Sigmoid colon (tissue), 7 donors: ENCODE data around the gene ABCA12. TPM values are rescaled to one million over a fixed set of nuclear protein-coding genes. Genes with fewer than 3 reads are reported as not detected.

Source experiments
- DNase-seq: peaks from one replicate; pipeline ENCODE4 v3.0.0-alpha.2; 2019
- H3K27ac ChIP-seq, 4 donors: fragments of 200-600 bp; sonication (generic); one replicate each; pipeline ENCODE4 v1.5.1; 2016 to 2019; ENCODE audit warnings: mild to moderate bottlenecking in 1 of 4
- H3K27me3 ChIP-seq, 3 donors: fragments of 200-600 bp; sonication (generic); one replicate each; pipeline ENCODE4 v1.5.1; 2019; ENCODE audit warnings: mild to moderate bottlenecking in 1 of 3
- H3K36me3 ChIP-seq, 4 donors: fragments of 200-600 bp; sonication (generic); one replicate each; pipeline ENCODE4 v1.5.1; 2016 to 2019
- H3K4me1 ChIP-seq, 4 donors: fragments of 200-600 bp; sonication (generic); one replicate each; pipeline ENCODE4 v1.5.1; 2017 to 2019
- H3K4me3 ChIP-seq, 4 donors: fragments of 200-600 bp; sonication (generic); one replicate each; pipeline ENCODE4 v1.5.1; 2017 to 2019; ENCODE audit warnings: mild to moderate bottlenecking in 2 of 4, moderate library complexity in 1 of 4
- H3K9me3 ChIP-seq, 4 donors: fragments of 200-600 bp in 3 of 4; sonication (generic) in 3 of 4; one replicate each; pipeline versions ENCODE4 v1.5.1 to v1.6.1; 2013 to 2019
- CTCF ChIP-seq, 4 experiments: fragments of 450-650 bp in 3 of 4; fragments of 200-600 bp in 1 of 4; IDR thresholded peaks; one replicate each; pipeline ENCODE4 v1.5.1; 2016 to 2019; ENCODE audit warnings: antibody characterized with exemption in 4 of 4, mild to moderate bottlenecking in 3 of 4, moderate library complexity in 2 of 4
- EP300 ChIP-seq, 4 donors: sonication (generic); formaldehyde crosslinking; IDR thresholded peaks; one replicate each; pipeline ENCODE4 v1.6.1; 2017; ENCODE audit warnings: antibody characterized with exemption in 4 of 4
- POLR2A ChIP-seq, 2 donors: fragments of 450-650 bp; IDR thresholded peaks; one replicate each; pipeline ENCODE4 v1.6.1; 2016; ENCODE audit warnings: antibody characterized with exemption in 2 of 2, mild to moderate bottlenecking in 2 of 2, moderate library complexity in 2 of 2
- POLR2AphosphoS5 ChIP-seq, 4 donors: sonication (generic); formaldehyde crosslinking; IDR thresholded peaks; one replicate each; pipeline ENCODE4 v1.6.1; 2017; ENCODE audit warnings: antibody characterized with exemption in 4 of 4
- WGBS, 2 donors: extraction: QIAGEN DNeasy Blood & Tissue Kit; methylation state at CpG; one replicate each; pipeline ENCODE4 v1.1.7; 2013; 5-methylcytosine and 5-hydroxymethylcytosine counted together
- intact Hi-C: fragments of 100-400 bp; cut with DNase I; formaldehyde crosslinking; loops from one replicate; pipeline ENCODE4 v1.15.1; 2023
- polyA plus RNA-seq, 3 donors: library from polyadenylated mRNA; stranded (reverse); fragments of 200-250 nt; gene quantifications; one replicate each; pipeline ENCODE4 v1.2.3, GENCODE V29; 2013
- total RNA-seq, 4 donors: library from RNA; depleted of rRNA; stranded (reverse); fragments of >200 nt; gene quantifications; one replicate each; pipeline ENCODE4 v1.1.0, GENCODE V29; 2016
- donor health status: healthy with polysubstance abuse.
- donor health status: Bipolar disorder and iron deficiency.
- donor health status: healthy.

Gene ABCA12
- total and polyA plus RNA-seq, 7 donors = under 0.01 to 0.66 (median 0.28) TPM; not detected in 2

- Histone ChIP-seq H3K9me3 (peaks cover 0 to 6% (median 2%) of the 10 kb centered on the region in 4 donors), H3K36me3 (no peaks in the 10 kb centered on the region), H3K27me3 (no peaks in the 10 kb centered on the region), H3K4me3 (no peak overlapping the region), H3K27ac (no peak overlapping the region), H3K4me1 (no peaks in the 10 kb centered on the region)
- TF ChIP-seq CTCF (IDR thresholded peaks at IDR 0.05) (no peak), POLR2A (IDR thresholded peaks at IDR 0.05) (no peak), POLR2AphosphoS5 (IDR thresholded peaks at IDR 0.05) (no peak)
- no peak for DNase-seq
- intact Hi-C loops = no loop called here
Observed at GRCh38 chr2:214960677-214961076, 177.7 kb downstream of the ABCA12 start.

- H3K36me3 ChIP-seq = no peaks in the 10 kb centered on the region
- WGBS, 2 donors = 86 to 87% methylated on average over 2 of the region's 2 CpGs
Observed at GRCh38 chr2:214946949-214947348, 191.5 kb downstream of the ABCA12 start.

GRCh38 chr2:214934006-214934405, 204.4 kb downstream of the ABCA12 start:
- H3K4me3 ChIP-seq = no peak overlapping the region
- no peak for DNase-seq
- no peaks in the 10 kb centered on the region for H3K36me3 ChIP-seq
- H3K9me3 ChIP-seq = no peaks in the 10 kb centered on the region
- H3K27ac ChIP-seq = no peak overlapping the region
- 87 to 91% methylated on average over 4 of the region's 4 CpGs for WGBS, 2 donors
- H3K27me3 ChIP-seq = no peaks in the 10 kb centered on the region
- intact Hi-C loops = no loop called here
- no peak for TF ChIP-seq EP300 (IDR thresholded peaks at IDR 0.05)
- no peak for TF ChIP-seq POLR2AphosphoS5 (IDR thresholded peaks at IDR 0.05)
- TF ChIP-seq CTCF (IDR thresholded peaks at IDR 0.05) = no peak
- TF ChIP-seq POLR2A (IDR thresholded peaks at IDR 0.05) = no peak
- no peaks in the 10 kb centered on the region for H3K4me1 ChIP-seq

More at GRCh38 chr2:214946949-214947348, 191.5 kb downstream of the ABCA12 start:
- TF ChIP-seq POLR2A (IDR thresholded peaks at IDR 0.05) (no peak), EP300 (IDR thresholded peaks at IDR 0.05) (no peak), POLR2AphosphoS5 (IDR thresholded peaks at IDR 0.05) (no peak), CTCF (IDR thresholded peaks at IDR 0.05) (no peak)
- Histone ChIP-seq H3K9me3 (no peaks in the 10 kb centered on the region), H3K27ac (no peak overlapping the region), H3K4me1 (no peaks in the 10 kb centered on the region), H3K4me3 (no peak overlapping the region), H3K27me3 (no peaks in the 10 kb centered on the region)
- intact Hi-C loops = no loop called here
- DNase-seq = no peak

- intact Hi-C loops = no loop called here
- Histone ChIP-seq H3K4me1 (no peaks in the 10 kb centered on the region), H3K27me3 (no peaks in the 10 kb centered on the region), H3K4me3 (no peak overlapping the region), H3K36me3 (no peaks in the 10 kb centered on the region), H3K9me3 (no peaks in the 10 kb centered on the region), H3K27ac (no peak overlapping the region)
- no peak for TF ChIP-seq POLR2A (IDR thresholded peaks at IDR 0.05)
- TF ChIP-seq EP300 (IDR thresholded peaks at IDR 0.05) = no peak
- no peak for TF ChIP-seq POLR2AphosphoS5 (IDR thresholded peaks at IDR 0.05)
- TF ChIP-seq CTCF (IDR thresholded peaks at IDR 0.05) = no peak
- WGBS, 2 donors = 49 to 68% methylated on average over 6 of the region's 6 CpGs
- DNase-seq = no peak
Observed at GRCh38 chr2:214904634-214905033, 233.8 kb downstream of the ABCA12 start.

DNA sequence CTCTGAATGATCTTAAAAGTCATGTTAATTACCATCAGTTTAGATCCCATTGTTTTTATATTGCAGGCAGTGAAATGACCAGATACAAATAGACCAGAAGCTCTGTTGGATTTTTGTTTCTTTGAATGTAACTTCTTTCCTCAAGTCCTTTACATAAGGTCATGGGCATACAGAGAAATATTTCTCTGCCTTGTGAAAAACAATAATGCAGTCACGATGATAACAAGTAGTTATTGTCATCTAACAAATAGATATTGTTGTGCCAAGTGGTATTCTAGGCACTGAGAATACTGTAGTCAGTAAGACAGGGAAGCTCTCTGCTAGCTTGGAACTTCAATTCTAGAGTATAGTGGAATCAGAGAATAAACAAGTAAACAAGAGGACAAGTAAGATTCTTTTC, 234.2 kb downstream of the ABCA12 start:
- no peaks in the 10 kb centered on the region for H3K36me3 ChIP-seq
- no peak overlapping the region for H3K27ac ChIP-seq
- H3K4me1 ChIP-seq = no peaks in the 10 kb centered on the region
- TF ChIP-seq CTCF (IDR thresholded peaks at IDR 0.05) = no peak
- no peak for TF ChIP-seq POLR2A (IDR thresholded peaks at IDR 0.05)
- TF ChIP-seq EP300 (IDR thresholded peaks at IDR 0.05) = no peak
- TF ChIP-seq POLR2AphosphoS5 (IDR thresholded peaks at IDR 0.05) = no peak
- WGBS, 2 donors = 79 to 88% methylated on average over 1 of the region's 1 CpG
- no peaks in the 10 kb centered on the region for H3K27me3 ChIP-seq
- no peak overlapping the region for H3K4me3 ChIP-seq
- no peak for DNase-seq
- H3K9me3 ChIP-seq = no peaks in the 10 kb centered on the region
- intact Hi-C loops = no loop called here
